T-cell (primary cell): ENCODE results near the gene TBC1D22A. TPM values are rescaled to one million over a fixed set of nuclear protein-coding genes. Genes with fewer than 3 reads are reported as not detected.

ENCODE experiments used
- ATAC-seq, 4 experiments: fragments of 200-7000 bp in 3 of 4; fragments of 150-1000 bp in 1 of 4; cut with Tn5 transposase; replicated peaks in 1 of 4; 1 replicate in 3 of 4; 2 replicates in 1 of 4; pipeline ENCODE4 v1.10.0; 2021; ENCODE audit warnings: moderate library complexity in 3 of 4, mild to moderate bottlenecking in 2 of 4, moderate number of reproducible peaks in 1 of 4
- CTCF ChIA-PET, 2 donors: fragments of 300-600 bp; sonication (Branson Sonifier 250); formaldehyde crosslinking; loops; one replicate each; lab custom pipeline; 2022; ENCODE audit warnings: antibody characterized with exemption in 2 of 2; lab: Charles Lee
- POLR2A ChIA-PET, 2 donors: fragments of 300-600 bp; sonication (Branson Sonifier 250); formaldehyde crosslinking; loops; one replicate each; lab custom pipeline; 2022; ENCODE audit warnings: antibody characterized with exemption in 2 of 2; lab: Charles Lee
- DNase-seq, 35 experiments: peaks; one replicate each; pipeline versions ENCODE4 v3.0.0 to v3.0.0-alpha.2; 2013 to 2023
- H3K27ac ChIP-seq: one replicate; pipeline ENCODE4 v1.5.1; 2013; ENCODE audit warnings: low read length
- H3K27me3 ChIP-seq, 2 experiments: replicated peaks in 1 of 2; 1 replicate in 1 of 2; 2 replicates in 1 of 2; pipeline versions ENCODE4 v1.6.1 to v1.7.0; 2013; ENCODE audit warnings: low read length in 1 of 2, mixed read lengths in 1 of 2; ENCODE audit not compliant: control insufficient read depth in 2 of 2, insufficient read depth in 2 of 2; ENCODE audit errors: extremely low read depth in 1 of 2
- H3K36me3 ChIP-seq, 2 donors: 1 replicate in 1 of 2; 2 replicates in 1 of 2; pipeline versions ENCODE4 v1.6.1 to v1.7.0; 2013; ENCODE audit warnings: low read length in 1 of 2; ENCODE audit not compliant: control insufficient read depth in 2 of 2, insufficient read depth in 1 of 2; ENCODE audit errors: extremely low read depth in 1 of 2
- H3K4me1 ChIP-seq, 2 experiments: 1 replicate in 1 of 2; 2 replicates in 1 of 2; pipeline versions ENCODE4 v1.6.1 to v1.7.0; 2013; ENCODE audit warnings: low read length in 2 of 2, mixed read lengths in 1 of 2; ENCODE audit not compliant: insufficient read depth in 2 of 2, control insufficient read depth in 1 of 2; ENCODE audit errors: extremely low read depth in 1 of 2
- H3K4me3 ChIP-seq, 2 donors: 1 replicate in 1 of 2; 2 replicates in 1 of 2; pipeline versions ENCODE4 v1.5.1 to v1.7.0; 2013; ENCODE audit warnings: mild to moderate bottlenecking in 2 of 2, low read length in 1 of 2, moderate library complexity in 1 of 2; ENCODE audit not compliant: control insufficient read depth in 1 of 2; ENCODE audit errors: extremely low read depth in 1 of 2
- H3K9me3 ChIP-seq: 2 replicates; pipeline ENCODE4 v1.7.0; 2013
- H3K27ac Mint-ChIP-seq, 2 donors: one replicate each; pipeline ENCODE4 v1.8.0; 2020 to 2021; ENCODE audit warnings: mild to moderate bottlenecking in 2 of 2, mixed read lengths in 2 of 2
- H3K27me3 Mint-ChIP-seq, 2 donors: one replicate each; pipeline ENCODE4 v1.8.0; 2021 to 2022; ENCODE audit warnings: mixed read lengths in 2 of 2
- H3K36me3 Mint-ChIP-seq: one replicate; pipeline ENCODE4 v1.8.0; 2021; ENCODE audit warnings: mixed read lengths
- H3K4me1 Mint-ChIP-seq, 3 donors: one replicate each; pipeline ENCODE4 v1.8.0; 2020 to 2022; ENCODE audit warnings: mixed read lengths in 3 of 3, mild to moderate bottlenecking in 1 of 3
- H3K4me3 Mint-ChIP-seq, 3 donors: one replicate each; pipeline ENCODE4 v1.8.0; 2020 to 2022; ENCODE audit warnings: mild to moderate bottlenecking in 3 of 3, mixed read lengths in 3 of 3, moderate library complexity in 3 of 3
- H3K9me3 Mint-ChIP-seq, 3 donors: one replicate each; pipeline ENCODE4 v1.8.0; 2020 to 2022; ENCODE audit warnings: mixed read lengths in 3 of 3
- WGBS: methylation state at CpG from one replicate; pipeline ENCODE4 v1.1.5; 2013; ENCODE audit warnings: missing lambda C conversion rate; ENCODE audit not compliant: insufficient coverage; 5-methylcytosine and 5-hydroxymethylcytosine counted together
- total RNA-seq, 35 experiments: library from RNA in 6 of 35; stranded (reverse) in 6 of 35; fragments of 120-200 nt in 1 of 35; gene quantifications; one replicate each; pipeline versions ENCODE4 v1.2.1 to v1.2.4 and lab custom pipeline; 2013 to 2026

TBC1D22A gene
- total RNA-seq, 5 donors from 2014 or later (not counting 1 experiment from before 2014, with no cell fraction given): 38.3 to 67.8 (median 57.7) TPM

DNA sequence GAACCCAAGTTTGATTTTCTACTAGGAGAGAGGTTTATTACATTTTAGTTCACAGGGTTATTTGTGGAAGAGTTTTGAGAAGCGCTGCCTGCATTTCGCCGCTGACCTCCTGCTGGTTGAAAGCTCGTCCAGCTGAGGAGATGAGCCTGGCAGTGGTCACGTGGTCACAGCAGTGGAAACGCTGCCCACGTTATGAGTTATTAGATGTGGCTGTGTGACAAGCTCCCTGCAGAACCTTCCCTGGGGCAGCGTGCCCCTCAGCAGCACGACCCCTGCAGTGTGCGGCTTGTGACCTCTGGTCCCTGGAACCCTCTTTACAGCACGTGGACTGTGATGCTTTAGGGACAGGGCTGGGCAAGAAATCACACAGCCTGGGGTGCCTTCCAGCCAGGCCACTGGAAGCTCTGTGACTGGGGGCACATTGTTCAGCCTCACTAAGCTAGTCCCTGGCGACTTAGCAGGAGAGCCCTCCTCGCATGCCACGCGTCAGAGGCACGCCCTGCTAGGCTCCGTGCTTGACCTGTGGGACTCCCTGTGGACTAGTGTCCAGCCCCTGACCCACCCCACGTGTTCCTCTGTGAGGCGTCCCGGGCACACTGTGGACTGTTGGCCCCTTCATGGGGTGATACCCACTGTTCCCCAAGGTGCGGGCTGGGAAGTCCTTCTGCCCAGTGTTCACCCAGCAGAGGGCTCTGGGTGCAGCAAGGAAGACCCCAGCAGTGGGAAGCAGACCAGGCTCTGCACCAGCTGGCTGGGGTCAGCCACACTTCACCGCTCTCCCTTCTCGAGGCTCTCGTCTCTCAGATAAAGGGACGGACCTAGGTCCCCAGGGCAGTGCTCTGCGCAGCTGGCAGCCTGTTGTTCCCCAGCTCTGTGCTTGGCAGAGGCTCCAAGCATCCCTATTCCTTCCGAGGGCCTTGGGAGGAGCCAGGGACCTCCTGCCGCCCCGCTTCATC is 349.5 kb downstream of the TBC1D22A start:
- Histone ChIP-seq H3K36me3 (peaks cover 14 to 20% of the 10 kb centered on the region in 2 donors), H3K27me3 (no peaks in the 10 kb centered on the region), H3K9me3 (no peaks in the 10 kb centered on the region), H3K4me1 (no peaks in the 10 kb centered on the region), H3K27ac (no peak overlapping the region), H3K4me3 (no peak overlapping the region)
- POLR2A ChIA-PET: no interaction called here
- no peak for ATAC-seq
- Mint-ChIP-seq H3K27me3 (no peaks in the 10 kb centered on the region), H3K4me1 (no peaks in the 10 kb centered on the region), H3K27ac (no peak overlapping the region), H3K36me3 (peaks cover 34% of the 10 kb centered on the region), H3K4me3 (no peak overlapping the region), H3K9me3 (no peaks in the 10 kb centered on the region)
- no peak for DNase-seq
- CTCF ChIA-PET: no interaction called here
- 95% methylated on average over 29 of the region's 29 CpGs for WGBS

DNA sequence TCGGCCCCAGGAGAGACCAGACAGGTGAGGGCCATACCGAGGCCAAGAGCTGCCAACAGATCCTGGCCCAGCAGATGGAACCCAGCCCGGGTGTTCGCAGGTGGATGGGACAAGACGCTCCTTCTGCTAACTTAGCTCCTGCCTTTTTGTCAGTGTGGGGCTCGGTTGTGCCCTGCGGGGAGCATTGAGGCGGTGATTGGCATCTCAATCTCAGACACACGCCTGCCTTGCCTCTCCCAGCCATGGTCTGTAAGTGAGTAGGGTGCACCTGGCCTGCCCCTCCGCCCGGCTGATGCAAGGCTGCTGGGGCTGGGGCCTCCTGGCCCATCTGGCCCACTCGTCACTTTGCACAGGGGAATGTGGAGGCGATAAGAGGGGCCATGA is 350.1 kb downstream of the TBC1D22A start:
- Histone ChIP-seq H3K27ac (no peak overlapping the region), H3K4me3 (no peak overlapping the region), H3K9me3 (no peaks in the 10 kb centered on the region), H3K27me3 (no peaks in the 10 kb centered on the region), H3K36me3 (peaks cover 14 to 20% of the 10 kb centered on the region in 2 donors), H3K4me1 (no peaks in the 10 kb centered on the region)
- CTCF ChIA-PET: no interaction called here
- 93% methylated on average over 13 of the region's 13 CpGs for WGBS
- POLR2A ChIA-PET: no interaction called here
- Mint-ChIP-seq H3K36me3 (peaks cover 36% of the 10 kb centered on the region), H3K9me3 (no peaks in the 10 kb centered on the region), H3K27ac (no peak overlapping the region), H3K4me1 (no peaks in the 10 kb centered on the region), H3K27me3 (no peaks in the 10 kb centered on the region), H3K4me3 (no peak overlapping the region)
- DNase-seq: no peak
- ATAC-seq: no peak

DNA sequence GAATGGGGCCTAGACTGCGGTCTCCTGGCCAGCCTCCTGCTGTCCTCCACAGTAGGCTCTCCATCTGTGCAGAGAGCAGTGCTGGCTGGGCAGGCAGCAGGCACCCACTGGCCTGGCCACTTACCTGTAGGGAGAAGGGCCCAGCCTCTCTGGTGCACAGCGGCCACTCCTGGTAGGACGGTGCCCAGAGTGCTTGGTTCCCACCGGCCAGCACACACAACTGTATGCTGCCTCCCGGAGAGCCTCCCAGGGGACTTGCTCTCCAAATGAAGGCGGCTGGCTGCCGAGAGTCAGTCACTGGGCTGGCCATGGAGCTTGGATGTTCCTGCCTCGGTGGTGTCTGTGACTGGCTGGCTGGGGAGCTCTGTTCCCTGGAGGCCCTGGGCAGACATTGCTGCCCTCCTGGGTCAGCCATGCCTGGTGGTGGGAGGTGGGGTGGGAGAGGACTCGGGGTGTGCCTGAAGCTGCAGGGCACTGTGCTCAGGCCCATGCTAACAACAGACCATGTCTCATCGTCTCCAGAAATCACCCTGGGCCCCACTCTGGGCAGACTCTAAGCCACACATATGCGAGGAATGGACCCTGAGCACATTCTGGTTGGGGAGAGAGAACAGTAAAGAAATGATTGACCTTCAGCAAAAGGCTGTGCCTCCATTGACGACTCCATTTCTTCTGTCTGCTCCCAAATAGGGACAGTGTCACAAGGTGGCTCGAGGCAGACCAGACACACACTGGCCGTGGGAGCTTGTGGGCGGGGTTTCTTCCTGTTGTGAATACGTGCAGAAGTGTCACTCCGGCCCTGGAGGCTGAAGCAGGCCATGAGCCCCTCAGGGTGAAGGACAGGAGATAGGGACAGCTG is 350.8 kb downstream of the TBC1D22A start:
- peaks cover 14 to 20% of the 10 kb centered on the region in 2 donors for H3K36me3 ChIP-seq
- ATAC-seq: no peak
- H3K27ac Mint-ChIP-seq: no peak overlapping the region

DNA sequence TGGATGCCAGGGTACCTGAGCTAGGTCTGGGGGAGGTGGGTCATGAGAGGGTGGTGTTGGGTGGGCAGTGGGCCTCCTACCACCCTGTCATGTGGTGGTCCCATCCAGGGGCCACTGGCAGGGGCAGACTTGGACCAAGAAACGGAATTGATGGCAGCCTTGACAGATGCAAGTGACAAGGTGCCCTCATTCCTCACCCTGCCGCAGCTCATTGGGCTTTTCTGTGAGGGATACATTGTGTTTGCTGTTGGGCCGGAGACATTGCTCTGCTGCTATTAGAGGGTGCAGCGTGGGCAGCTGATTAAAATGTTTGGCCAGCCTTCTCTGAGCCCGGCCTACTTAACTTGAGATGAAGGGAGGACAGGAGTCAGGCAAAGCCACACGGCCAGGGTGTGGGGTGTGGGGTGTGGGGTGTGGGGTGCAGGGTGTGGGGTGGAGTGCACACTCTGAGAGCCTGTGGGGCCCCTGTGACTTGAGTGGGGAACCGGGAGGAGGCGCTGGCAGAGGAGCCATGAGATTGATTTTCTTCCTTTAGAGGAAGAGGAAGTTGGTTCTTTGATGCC is 351.5 kb downstream of the TBC1D22A start:
- Histone ChIP-seq H3K4me3 (no peak overlapping the region), H3K9me3 (no peaks in the 10 kb centered on the region), H3K4me1 (no peaks in the 10 kb centered on the region), H3K27ac (no peak overlapping the region), H3K36me3 (peaks cover 14 to 20% of the 10 kb centered on the region in 2 donors), H3K27me3 (no peaks in the 10 kb centered on the region)
- ATAC-seq (no peak), DNase-seq (no peak)
- ChIA-PET CTCF (no interaction called here), POLR2A (no interaction called here)
- Mint-ChIP-seq H3K9me3 (no peaks in the 10 kb centered on the region), H3K27me3 (no peaks in the 10 kb centered on the region), H3K27ac (no peak overlapping the region), H3K4me3 (no peak overlapping the region), H3K36me3 (peaks cover 36% of the 10 kb centered on the region), H3K4me1 (no peaks in the 10 kb centered on the region)
- 91% methylated on average over 8 of the region's 8 CpGs for WGBS

More for the DNA sequence above, 350.8 kb downstream of the TBC1D22A start:
- Mint-ChIP-seq H3K4me3 (no peak overlapping the region), H3K4me1 (no peaks in the 10 kb centered on the region), H3K27me3 (no peaks in the 10 kb centered on the region), H3K36me3 (peaks cover 36% of the 10 kb centered on the region), H3K9me3 (no peaks in the 10 kb centered on the region)
- Histone ChIP-seq H3K27me3 (no peaks in the 10 kb centered on the region), H3K4me1 (no peaks in the 10 kb centered on the region), H3K4me3 (no peak overlapping the region), H3K9me3 (no peaks in the 10 kb centered on the region), H3K27ac (no peak overlapping the region)
- DNase-seq: no peak
- WGBS: 92% methylated on average over 12 of the region's 17 CpGs
- CTCF ChIA-PET: no interaction called here
- POLR2A ChIA-PET: no interaction called here

DNA sequence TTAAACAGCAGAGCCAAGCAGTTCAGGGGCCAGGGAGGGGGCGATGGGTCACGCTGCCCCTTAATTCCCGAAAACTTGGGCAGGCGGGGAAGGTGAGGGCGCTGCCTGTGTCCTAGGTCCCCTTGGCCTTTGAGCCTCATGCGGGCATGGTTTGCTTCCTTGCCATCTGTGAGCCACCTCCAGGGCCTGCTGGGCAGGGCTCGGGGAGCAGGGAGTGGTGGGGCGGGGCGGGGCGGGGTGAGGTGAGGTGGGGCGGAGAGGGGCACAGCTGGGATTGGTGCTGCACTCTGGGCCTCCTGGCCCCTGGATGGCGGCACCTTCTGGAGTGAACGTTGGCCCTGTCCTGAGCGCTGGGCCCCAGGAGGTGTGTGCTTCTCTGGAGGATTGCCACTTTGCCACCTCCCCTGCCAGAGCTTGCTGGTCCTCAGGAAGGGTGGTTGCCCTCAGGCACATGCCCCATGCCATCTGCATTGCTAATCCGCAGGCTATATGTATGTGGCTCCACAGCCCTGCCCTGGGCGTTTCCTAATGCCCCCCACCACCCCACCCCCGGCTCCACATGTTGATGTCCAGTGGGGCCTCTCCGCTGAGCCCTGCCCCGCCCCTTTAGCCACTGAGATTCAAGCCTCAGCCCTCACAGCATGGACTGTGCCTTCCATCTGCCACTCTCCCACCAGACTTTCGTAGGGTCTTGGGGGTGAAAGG is 352.5 kb downstream of the TBC1D22A start:
- 91% methylated on average over 10 of the region's 20 CpGs for WGBS
- DNase-seq: no peak

DNA sequence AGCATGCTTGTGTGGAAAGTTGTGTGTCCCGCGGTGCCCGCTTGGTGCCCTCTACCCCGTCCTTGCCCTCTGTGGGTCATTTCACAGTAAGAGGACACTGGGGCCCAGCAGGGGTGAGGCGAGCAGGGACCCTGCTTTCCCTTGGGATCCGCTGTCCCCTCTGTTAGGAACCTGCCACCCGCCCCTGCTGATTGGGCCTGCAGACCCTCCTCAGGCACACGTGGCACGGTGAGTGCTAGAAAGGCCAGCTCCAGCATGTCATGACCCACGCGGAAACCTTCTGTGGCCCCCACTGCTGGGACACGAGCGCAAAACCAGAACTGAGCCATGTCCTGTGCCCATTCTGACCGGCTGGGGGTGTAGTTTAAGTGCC is 353.1 kb downstream of the TBC1D22A start:
- Mint-ChIP-seq H3K27me3 (no peaks in the 10 kb centered on the region), H3K4me1 (no peaks in the 10 kb centered on the region), H3K27ac (no peak overlapping the region), H3K4me3 (no peak overlapping the region), H3K36me3 (peaks cover 27% of the 10 kb centered on the region), H3K9me3 (no peaks in the 10 kb centered on the region)
- CTCF ChIA-PET: no interaction called here
- Histone ChIP-seq H3K9me3 (no peaks in the 10 kb centered on the region), H3K36me3 (peaks cover 14 to 20% of the 10 kb centered on the region in 2 donors), H3K27ac (no peak overlapping the region), H3K27me3 (no peaks in the 10 kb centered on the region), H3K4me3 (no peak overlapping the region), H3K4me1 (no peaks in the 10 kb centered on the region)
- ATAC-seq: no peak
- 96% methylated on average over 14 of the region's 14 CpGs for WGBS
- DNase-seq: no peak
- POLR2A ChIA-PET: no interaction called here

More for the DNA sequence above, 352.5 kb downstream of the TBC1D22A start:
- no peaks in the 10 kb centered on the region for H3K4me1 ChIP-seq
- peaks cover 14 to 20% of the 10 kb centered on the region in 2 donors for H3K36me3 ChIP-seq
- ChIA-PET CTCF (no interaction called here), POLR2A (no interaction called here)
- H3K4me3 ChIP-seq: no peak overlapping the region
- no peaks in the 10 kb centered on the region for H3K4me1 Mint-ChIP-seq
- H3K9me3 Mint-ChIP-seq: no peaks in the 10 kb centered on the region
- H3K27me3 ChIP-seq: no peaks in the 10 kb centered on the region
- no peak overlapping the region for H3K4me3 Mint-ChIP-seq
- ATAC-seq: no peak
- H3K27me3 Mint-ChIP-seq: no peaks in the 10 kb centered on the region
- no peak overlapping the region for H3K27ac ChIP-seq
- H3K9me3 ChIP-seq: no peaks in the 10 kb centered on the region
- no peak overlapping the region for H3K27ac Mint-ChIP-seq
- peaks cover 29% of the 10 kb centered on the region for H3K36me3 Mint-ChIP-seq
